ENCODE data around the gene MESP2. TPM values are rescaled to one million over a fixed set of nuclear protein-coding genes. Genes with fewer than 3 reads are reported as not detected.

Gene MESP2
- total and polyA plus RNA-seq, 2 of the 13 experiments (the other 11 are each of a cell fraction or from before 2014, with no cell fraction given): not detected

DNA sequence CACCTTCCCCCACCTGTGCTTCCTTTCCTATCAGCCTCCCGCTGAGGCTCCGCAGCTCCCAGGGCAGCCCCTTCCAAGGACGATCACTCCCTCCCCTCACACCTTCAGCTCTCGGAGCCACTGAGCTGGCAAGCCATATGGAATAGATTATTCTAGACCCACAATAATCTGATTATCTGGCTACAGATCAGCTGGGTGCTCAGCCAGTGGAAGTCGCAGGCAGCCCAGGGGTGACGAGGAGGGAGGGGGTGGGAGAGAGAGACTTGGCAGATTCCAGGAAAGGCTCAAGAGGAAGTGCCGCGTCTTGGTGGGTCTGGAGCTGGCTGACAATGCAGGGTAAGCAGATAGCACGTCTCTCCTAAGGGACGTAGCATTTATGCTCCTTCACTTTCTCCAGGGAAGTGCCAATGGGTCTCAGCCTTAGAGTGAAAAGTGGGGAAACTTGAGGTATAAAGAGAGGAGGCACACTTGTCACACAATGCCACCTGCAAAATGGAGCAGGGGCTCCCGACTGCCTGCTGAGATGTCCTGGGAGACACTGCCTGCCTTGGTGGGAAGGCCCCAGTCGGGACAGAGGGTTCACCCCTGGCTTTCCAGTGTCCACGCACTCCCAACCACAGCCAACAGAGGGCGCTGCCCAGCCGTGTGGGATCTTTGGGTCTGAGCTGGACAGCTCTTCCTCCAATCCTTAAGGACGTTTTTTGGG lies 15.7 kb upstream of the MESP2 start:
- in situ Hi-C loops (cut with HindIII; ENCODE audit: extremely low pct_ligation_motif_present, low pct_unique_long_range_greater_than_20kb) (no loop called here), intact Hi-C loops (cut with micrococcal nuclease; ENCODE audit: unreplicated experiment) (loop anchor here (1.0 to 5.0 kb wide), 2 partner anchors 52 to 128 kb away; partner anchors contain the start of gene ANPEP)
- POLR2A ChIA-PET: interaction anchor here (0.6 to 1.9 kb wide), 5 partner anchors 10 to 116 kb away, joined by 3 to 8 read pairs (median 4); partner anchors contain the start of gene MESP1
- no peaks in the 10 kb centered on the region for H3K79me2 ChIP-seq (ENCODE audit: insufficient read depth, low read length)
- H3K4me3 ChIP-seq (replicated peaks in 1 of 3; ENCODE audit: insufficient read depth in 1 of 3, low read depth in 2 of 3, low read length in 3 of 3): peak overlapping the region in 1 of 3 experiments; percentile 53; a peak in 1 of 6 replicates
- FAIRE-seq (no peak), ATAC-seq (peak; percentile 91), DNase-seq (ENCODE audit: low spot score) (peak; percentile 61)
- no peaks in the 10 kb centered on the region for H3K9me3 ChIP-seq (ENCODE audit: low read length)
- H4K20me1 ChIP-seq (ENCODE audit: insufficient read depth, low read length): no peaks in the 10 kb centered on the region
- no peak overlapping the region for H3K27ac ChIP-seq (ENCODE audit: extremely low read length, insufficient read depth, low read length)
- peaks cover 54% of the 10 kb centered on the region for H3K4me1 ChIP-seq (ENCODE audit: insufficient read depth, low read length)
- no peak overlapping the region for H3K9ac ChIP-seq (ENCODE audit: insufficient read depth, low read depth, low read length)
- no peaks in the 10 kb centered on the region for H3K36me3 ChIP-seq (replicated peaks in 1 of 2; ENCODE audit: control insufficient read depth in 1 of 2, insufficient read depth in 2 of 2, low read length in 2 of 2)
- WGBS (ENCODE audit: low lambda C conversion rate): 35% methylated on average over 10 of the region's 16 CpGs
- peaks cover 7 to 18% of the 10 kb centered on the region in 2 experiments for H3K27me3 ChIP-seq (ENCODE audit: control insufficient read depth in 1 of 2, insufficient read depth in 2 of 2, low read length in 2 of 2)
- peak overlapping the region; percentile 69 for H3K4me2 ChIP-seq (ENCODE audit: low read depth, low read length)
- BruUV-seq (replicated peaks): no TSS peak
- H2AFZ ChIP-seq (ENCODE audit: low read length): no peak overlapping the region
- CTCF ChIA-PET (ENCODE audit: low intra/inter-chr PET ratio, low total read pairs): interaction anchor here (0.7 to 1.7 kb wide), 4 partner anchors 11 to 127 kb away, joined by 3 to 44 read pairs (median 4); no protein-coding TSS in a partner anchor
- TF ChIP-seq PCBP1 (IDR thresholded peaks at IDR 0.05; ENCODE audit: borderline replicate concordance, low read depth, low read length): no peak
- TF ChIP-seq THAP11 (CRISPR knock-in tag; IDR thresholded peaks at IDR 0.05): no peak
- 0 out of 2 replicates have a peak, but pooled peaks have one; percentile 27 for TF ChIP-seq CBFB (CRISPR knock-in tag; IDR thresholded peaks at IDR 0.05)
- TF ChIP-seq ZNF605 (CRISPR knock-in tag; IDR thresholded peaks at IDR 0.05): peak; percentile 55; the same call in 1 of the 2 replicates
- TF ChIP-seq, protein P1, sequence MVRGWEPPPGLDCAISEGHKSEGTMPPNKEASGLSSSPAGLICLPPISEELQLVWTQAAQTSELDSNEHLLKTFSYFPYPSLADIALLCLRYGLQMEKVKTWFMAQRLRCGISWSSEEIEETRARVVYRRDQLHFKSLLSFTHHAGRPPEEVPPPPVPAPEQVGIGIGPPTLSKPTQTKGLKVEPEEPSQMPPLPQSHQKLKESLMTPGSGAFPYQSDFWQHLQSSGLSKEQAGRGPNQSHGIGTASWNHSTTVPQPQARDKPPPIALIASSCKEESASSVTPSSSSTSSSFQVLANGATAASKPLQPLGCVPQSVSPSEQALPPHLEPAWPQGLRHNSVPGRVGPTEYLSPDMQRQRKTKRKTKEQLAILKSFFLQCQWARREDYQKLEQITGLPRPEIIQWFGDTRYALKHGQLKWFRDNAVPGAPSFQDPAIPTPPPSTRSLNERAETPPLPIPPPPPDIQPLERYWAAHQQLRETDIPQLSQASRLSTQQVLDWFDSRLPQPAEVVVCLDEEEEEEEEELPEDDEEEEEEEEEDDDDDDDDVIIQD (CRISPR knock-in tag; IDR thresholded peaks at IDR 0.05; ENCODE audit: low read depth): 0 out of 2 replicates have a peak, but pooled peaks have one; percentile 28
- peak; percentile 33; the same call in 1 of the 2 replicates for TF ChIP-seq ELF1 (CRISPR knock-in tag; IDR thresholded peaks at IDR 0.05)
- no peak for TF ChIP-seq ZNF746 (CRISPR knock-in tag; IDR thresholded peaks at IDR 0.05)
- TF ChIP-seq HNF1B (CRISPR knock-in tag; IDR thresholded peaks at IDR 0.05): peak; percentile 1; the same call in 1 of the 2 replicates
- TF ChIP-seq LCORL (IDR thresholded peaks at IDR 0.05): no peak
- TF ChIP-seq LCORL (CRISPR knock-in tag; IDR thresholded peaks at IDR 0.05): 0 out of 2 replicates have a peak, but pooled peaks have one; percentile 50
- TF ChIP-seq RAD21 (CRISPR knock-in tag; IDR thresholded peaks at IDR 0.05): peak; percentile 96
- TF ChIP-seq GABPB1 (CRISPR knock-in tag; IDR thresholded peaks at IDR 0.05): peak; percentile 22; the same call in 1 of the 2 replicates
- TF ChIP-seq TP53 (CRISPR knock-in tag; conservative IDR thresholded peaks at IDR 0.05): no peak
- TF ChIP-seq SMC3 (IDR thresholded peaks at IDR 0.05; ENCODE audit: low read length): peak; percentile 85
- TF ChIP-seq ERF (CRISPR knock-in tag; IDR thresholded peaks at IDR 0.05): peak; percentile 72; the same call in 1 of the 2 replicates
- TF ChIP-seq AKAP8 (CRISPR knock-in tag; IDR thresholded peaks at IDR 0.05): no peak
- TF ChIP-seq ZNF563 (CRISPR knock-in tag; IDR thresholded peaks at IDR 0.05): no peak
- no peak for TF ChIP-seq NBN (conservative IDR thresholded peaks at IDR 0.05)
- peak; percentile 44; the same call in 1 of the 2 replicates for TF ChIP-seq SALL1 (CRISPR knock-in tag; IDR thresholded peaks at IDR 0.05)
- 0 out of 2 replicates have a peak, but pooled peaks have one; percentile 35 for TF ChIP-seq BHLHE40 (IDR thresholded peaks at IDR 0.05; ENCODE audit: low read length)
- TF ChIP-seq PITX1 (CRISPR knock-in tag; IDR thresholded peaks at IDR 0.05): no peak
